A549 (cell line): ENCODE results near the gene SMAD6. TPM values are rescaled to one million over a fixed set of nuclear protein-coding genes. Genes with fewer than 3 reads are reported as not detected.

Source experiments
- ATAC-seq, 2 experiments: fragments of 200-7000 bp in 1 of 2; fragments of >200 bp in 1 of 2; cut with Nextera tagmentation in 1 of 2; cut with Tn5 transposase in 1 of 2; 3 replicates each; pipeline versions ENCODE4 v1.8.0 to v1.9.1; 2018 to 2020; ENCODE audit warnings: mild to moderate bottlenecking in 1 of 2, moderate library complexity in 1 of 2
- CTCF ChIA-PET: fragments of 300-600 bp; sonication (Branson Sonifier 250); formaldehyde crosslinking; extraction: SDS; loops from one replicate; lab custom pipeline; 2021; ENCODE audit warnings: antibody characterized with exemption, inconsistent platforms; lab: Yijun Ruan, JAX
- POLR2A ChIA-PET: fragments of 350-600 bp; formaldehyde crosslinking; extraction: SDS; loops from one replicate; lab custom pipeline; 2021; ENCODE audit warnings: antibody characterized with exemption, inconsistent platforms; lab: Yijun Ruan, JAX
- DNase-seq, 2 experiments: peaks; one replicate each; pipeline versions ENCODE4 v3.0.0 to v3.0.0-alpha.2; 2011 to 2016; ENCODE audit warnings: low read depth in 1 of 2, low spot score in 1 of 2
- FAIRE-seq: peaks from 2 replicates; lab custom pipeline; 2011; peaks lifted over from hg19 to GRCh38; lab: Jason Lieb, UNC
- H3K27ac ChIP-seq, 2 experiments: fragments of >200 bp; sonication (Bioruptor Twin); formaldehyde crosslinking; 3 replicates each; pipeline ENCODE4 v1.5.1; 2016 to 2017
- H3K4me1 ChIP-seq: fragments of >200 bp; sonication (Bioruptor Twin); formaldehyde crosslinking; 3 replicates; pipeline ENCODE4 v1.6.1; 2016
- H3K4me2 ChIP-seq: fragments of >200 bp; sonication (Bioruptor Twin); formaldehyde crosslinking; 3 replicates; pipeline ENCODE4 v1.6.1; 2016
- H3K4me3 ChIP-seq: fragments of >200 bp; sonication (Bioruptor Twin); formaldehyde crosslinking; 3 replicates; pipeline ENCODE4 v1.5.1; 2016
- H3K9me3 ChIP-seq: fragments of >200 bp; sonication (Bioruptor Twin); formaldehyde crosslinking; 3 replicates; pipeline ENCODE4 v1.6.1; 2016
- CBX2 ChIP-seq: fragments of 200-600 bp; sonication (generic); IDR thresholded peaks from 2 replicates; pipeline ENCODE4 v1.6.1; 2016; ENCODE audit warnings: low read depth, mild to moderate bottlenecking, borderline replicate concordance
- CBX8 ChIP-seq: fragments of 200-600 bp; sonication (generic); IDR thresholded peaks from 2 replicates; pipeline ENCODE4 v1.6.1; 2016
- EHF ChIP-seq: fragments of 250-450 bp; sonication (Bioruptor Pico); IDR thresholded peaks from 2 replicates; pipeline ENCODE4 v1.5.0; 2020; ENCODE audit warnings: mild to moderate bottlenecking
- FOSL2 ChIP-seq, 2 experiments: fragments of 450-650 bp in 1 of 2; fragments of >200 bp in 1 of 2; sonication (Bioruptor Twin) in 1 of 2; formaldehyde crosslinking; IDR thresholded peaks; 2 replicates each; pipeline versions ENCODE4 v1.5.0 to v1.6.1; 2016 to 2020; ENCODE audit warnings: mild to moderate bottlenecking in 1 of 2, moderate library complexity in 1 of 2
- HDAC2 ChIP-seq: fragments of 200-600 bp; sonication (generic); IDR thresholded peaks from 2 replicates; pipeline ENCODE4 v1.6.1; 2016
- HEYL ChIP-seq: fragments of 250-450 bp; sonication (Bioruptor Pico); IDR thresholded peaks from 2 replicates; pipeline ENCODE4 v1.8.0; 2021; ENCODE audit warnings: mild to moderate bottlenecking, moderate library complexity
- HMGXB4 ChIP-seq: fragments of 250-450 bp; sonication (Bioruptor Pico); IDR thresholded peaks from 2 replicates; pipeline ENCODE4 v1.5.0; 2021; ENCODE audit warnings: mild to moderate bottlenecking, moderate library complexity, borderline replicate concordance
- HOXB13 ChIP-seq: fragments of 250-450 bp; sonication (Bioruptor Pico); IDR thresholded peaks from 2 replicates; pipeline ENCODE4 v1.5.0; 2020; ENCODE audit warnings: low read depth, mild to moderate bottlenecking, moderate library complexity
- HOXB5 ChIP-seq: fragments of 250-450 bp; sonication (Bioruptor Pico); IDR thresholded peaks from 2 replicates; pipeline ENCODE4 v1.5.0; 2020; ENCODE audit warnings: mild to moderate bottlenecking, moderate library complexity
- KDM1A ChIP-seq: fragments of 200-600 bp; sonication (generic); IDR thresholded peaks from 2 replicates; pipeline ENCODE4 v1.6.1; 2016; ENCODE audit warnings: low read depth, mild to moderate bottlenecking
- MAZ ChIP-seq: fragments of 150-350 bp; IDR thresholded peaks from 2 replicates; pipeline ENCODE4 v1.6.1; 2014; ENCODE audit warnings: antibody characterized with exemption, low read depth, low read length, borderline replicate concordance
- MYC ChIP-seq: IDR thresholded peaks from 2 replicates; pipeline ENCODE4 v1.6.1; 2012; ENCODE audit warnings: mild to moderate bottlenecking, inconsistent platforms, low read length, improper control_type of control experiment, borderline replicate concordance
- NFE2L2 ChIP-seq: fragments of 150-350 bp; conservative IDR thresholded peaks from 2 replicates; pipeline ENCODE4 v1.6.1; 2014; ENCODE audit warnings: low read length
- NPAS2 ChIP-seq: fragments of 250-450 bp; sonication (Bioruptor Pico); IDR thresholded peaks from 2 replicates; pipeline ENCODE4 v1.8.0; 2022; ENCODE audit warnings: mild to moderate bottlenecking, moderate library complexity, borderline replicate concordance
- PBX3 ChIP-seq: IDR thresholded peaks from 2 replicates; pipeline ENCODE4 v1.6.1; 2012
- PHF8 ChIP-seq: fragments of 200-600 bp; sonication (generic); IDR thresholded peaks from 2 replicates; pipeline ENCODE4 v1.6.1; 2016; ENCODE audit warnings: low read depth, mild to moderate bottlenecking, antibody characterized with exemption, moderate library complexity, borderline replicate concordance
- SREBF2 ChIP-seq: fragments of 450-650 bp; IDR thresholded peaks from 2 replicates; pipeline ENCODE4 v1.6.1; 2014; ENCODE audit warnings: mild to moderate bottlenecking, moderate library complexity
- TP53 ChIP-seq: fragments of 250-450 bp; sonication (Bioruptor Pico); IDR thresholded peaks from 2 replicates; pipeline ENCODE4 v1.5.0; 2021; ENCODE audit warnings: mild to moderate bottlenecking, moderate library complexity
- ZNF302 ChIP-seq: fragments of 250-450 bp; sonication (Bioruptor Pico); IDR thresholded peaks from 2 replicates; pipeline ENCODE4 v1.9.0; 2021; ENCODE audit warnings: inconsistent platforms, mild to moderate bottlenecking, moderate library complexity
- WGBS: methylation state at CpG from one replicate; pipeline ENCODE4 v1.1.6; 2017; ENCODE audit errors: missing lambda C conversion rate; 5-methylcytosine and 5-hydroxymethylcytosine counted together
- polyA plus RNA-seq, 4 experiments: library from polyadenylated mRNA; depleted of rRNA in 3 of 4; stranded (reverse); fragments of >200 nt; fragmentation: RNase III in 1 of 4; extraction: RNeasy Plus Mini Kit Qiagen cat#74134 plus additional on column Dnase treatment in 1 of 4; gene quantifications; 2 replicates in 3 of 4; 3 replicates in 1 of 4; pipeline ENCODE4 v1.2.3, GENCODE V29; 2011 to 2017
- TF ChIP-seq, protein P1 (sequence below): fragments of >200 bp; sonication (Bioruptor Twin); formaldehyde crosslinking; IDR thresholded peaks from 3 replicates; pipeline ENCODE4 v1.5.1; 2016
- TF ChIP-seq, protein P2 (sequence below): IDR thresholded peaks from 2 replicates; pipeline ENCODE4 v1.6.1; 2012
- TF ChIP-seq, protein P3 (sequence below): fragments of 250-450 bp; sonication (Bioruptor Pico); IDR thresholded peaks from 2 replicates; pipeline ENCODE4 v1.5.0; 2020; ENCODE audit warnings: low read depth, mild to moderate bottlenecking, moderate library complexity

Gene SMAD6
- polyA plus RNA-seq, 2 of the 4 experiments (the other 2 are of a cell fraction), result 9.6 to 46.6 TPM

DNA sequence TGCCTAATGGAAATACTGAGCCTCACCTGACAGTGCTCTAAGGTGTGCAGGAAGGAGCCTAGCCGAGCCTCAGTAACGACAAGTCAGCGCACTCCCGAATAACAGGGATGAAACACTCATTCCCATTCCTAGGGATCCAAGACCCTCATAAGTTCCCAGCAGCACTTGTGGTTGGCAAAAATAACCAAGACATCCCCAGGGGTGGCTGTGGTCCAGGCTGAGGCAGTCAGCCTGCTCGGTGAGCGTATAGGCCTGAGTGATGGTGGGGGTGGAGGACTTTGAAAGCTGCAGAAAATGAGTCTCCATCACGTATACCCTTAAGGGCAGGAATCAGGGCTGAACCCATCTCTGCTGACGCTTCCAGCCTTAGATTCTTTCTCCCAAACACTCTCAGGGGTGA is 120.1 kb downstream of the SMAD6 start (continued):
- TF ChIP-seq, protein P1, sequence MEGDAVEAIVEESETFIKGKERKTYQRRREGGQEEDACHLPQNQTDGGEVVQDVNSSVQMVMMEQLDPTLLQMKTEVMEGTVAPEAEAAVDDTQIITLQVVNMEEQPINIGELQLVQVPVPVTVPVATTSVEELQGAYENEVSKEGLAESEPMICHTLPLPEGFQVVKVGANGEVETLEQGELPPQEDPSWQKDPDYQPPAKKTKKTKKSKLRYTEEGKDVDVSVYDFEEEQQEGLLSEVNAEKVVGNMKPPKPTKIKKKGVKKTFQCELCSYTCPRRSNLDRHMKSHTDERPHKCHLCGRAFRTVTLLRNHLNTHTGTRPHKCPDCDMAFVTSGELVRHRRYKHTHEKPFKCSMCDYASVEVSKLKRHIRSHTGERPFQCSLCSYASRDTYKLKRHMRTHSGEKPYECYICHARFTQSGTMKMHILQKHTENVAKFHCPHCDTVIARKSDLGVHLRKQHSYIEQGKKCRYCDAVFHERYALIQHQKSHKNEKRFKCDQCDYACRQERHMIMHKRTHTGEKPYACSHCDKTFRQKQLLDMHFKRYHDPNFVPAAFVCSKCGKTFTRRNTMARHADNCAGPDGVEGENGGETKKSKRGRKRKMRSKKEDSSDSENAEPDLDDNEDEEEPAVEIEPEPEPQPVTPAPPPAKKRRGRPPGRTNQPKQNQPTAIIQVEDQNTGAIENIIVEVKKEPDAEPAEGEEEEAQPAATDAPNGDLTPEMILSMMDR, result no peak
- no peak for TF ChIP-seq HEYL (CRISPR knock-in tag)
- TF ChIP-seq ZNF302 (CRISPR knock-in tag), result no peak
- no peak for TF ChIP-seq PHF8
- TF ChIP-seq NPAS2 (CRISPR knock-in tag), result no peak
- no peak for TF ChIP-seq MYC

GRCh38 chr15:66822576-66822975 is 120.5 kb downstream of the SMAD6 start:
- Histone ChIP-seq H3K27ac (no peak overlapping the region), H3K4me2 (no peak overlapping the region), H3K4me1 (peaks cover 16% of the 10 kb centered on the region), H3K4me3 (no peak overlapping the region), H3K9me3 (no peaks in the 10 kb centered on the region)
- no peak for DNase-seq
- POLR2A ChIA-PET, result no interaction called here
- 79% methylated on average over 4 of the region's 4 CpGs for WGBS
- TF ChIP-seq HOXB13 (CRISPR knock-in tag), result no peak
- no peak for TF ChIP-seq PBX3
- TF ChIP-seq, protein P2, sequence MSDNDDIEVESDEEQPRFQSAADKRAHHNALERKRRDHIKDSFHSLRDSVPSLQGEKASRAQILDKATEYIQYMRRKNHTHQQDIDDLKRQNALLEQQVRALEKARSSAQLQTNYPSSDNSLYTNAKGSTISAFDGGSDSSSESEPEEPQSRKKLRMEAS, result no peak
- TF ChIP-seq NFE2L2, result no peak
- TF ChIP-seq, protein P3, sequence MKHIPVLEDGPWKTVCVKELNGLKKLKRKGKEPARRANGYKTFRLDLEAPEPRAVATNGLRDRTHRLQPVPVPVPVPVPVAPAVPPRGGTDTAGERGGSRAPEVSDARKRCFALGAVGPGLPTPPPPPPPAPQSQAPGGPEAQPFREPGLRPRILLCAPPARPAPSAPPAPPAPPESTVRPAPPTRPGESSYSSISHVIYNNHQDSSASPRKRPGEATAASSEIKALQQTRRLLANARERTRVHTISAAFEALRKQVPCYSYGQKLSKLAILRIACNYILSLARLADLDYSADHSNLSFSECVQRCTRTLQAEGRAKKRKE, result no peak
- TF ChIP-seq CBX8, result no peak
- TF ChIP-seq HDAC2, result no peak
- no peak for TF ChIP-seq SREBF2
- TF ChIP-seq CBX2, result no peak
- TF ChIP-seq HMGXB4 (CRISPR knock-in tag), result no peak
- TF ChIP-seq EHF (CRISPR knock-in tag), result no peak
- TF ChIP-seq MAZ, result no peak
- TF ChIP-seq KDM1A, result no peak
- TF ChIP-seq FOSL2 (IDR thresholded peaks at IDR 0.05), result no peak
- TF ChIP-seq FOSL2 (CRISPR knock-in tag; IDR thresholded peaks at IDR 0.05), result no peak
- TF ChIP-seq HOXB5 (CRISPR knock-in tag), result no peak
- no peak for TF ChIP-seq PHF8
- TF ChIP-seq TP53 (CRISPR knock-in tag), result no peak
- FAIRE-seq, result no peak
- ATAC-seq, result no peak
- CTCF ChIA-PET, result interaction anchor here (0.9 to 5.7 kb wide), 8 partner anchors 14 to 49 kb away, joined by 3 to 38 read pairs (median 7); no protein-coding TSS in a partner anchor
